ENCODE results near the gene SULT2B1. TPM values are rescaled to one million over a fixed set of nuclear protein-coding genes. Genes with fewer than 3 reads are reported as not detected.

SULT2B1 gene
- total and polyA plus RNA-seq, 2 of the 4 experiments (the other 2 are of a cell fraction), result 0.09 TPM; not detected in 1

GRCh38 chr19:48582168-48582567 is 30.2 kb downstream of the SULT2B1 start:
- Histone ChIP-seq H3K79me1 (ENCODE audit: low read depth in 1 of 2, low read length in 2 of 2) (no peaks in the 10 kb centered on the region), H3K9ac (ENCODE audit: low read depth, low read length) (no peak overlapping the region), H2BK20ac (ENCODE audit: low read depth, low read length) (no peak overlapping the region), H3K4me3 (ENCODE audit: insufficient read depth, low read depth, low read length) (no peak overlapping the region), H3K18ac (ENCODE audit: low read depth, low read length) (no peak overlapping the region), H3K27ac (ENCODE audit: insufficient read depth, low read length) (no peak overlapping the region), H4K91ac (ENCODE audit: insufficient read depth, low read depth, low read length) (no peak overlapping the region), H3K9me1 (ENCODE audit: insufficient read depth, low read length) (no peaks in the 10 kb centered on the region), H4K8ac (ENCODE audit: low read depth in 2 of 2, low read length in 2 of 2) (no peak overlapping the region), H2BK5ac (ENCODE audit: low read depth, low read length, poor library complexity, severe bottlenecking) (no peak overlapping the region), H2BK120ac (ENCODE audit: low read depth, low read length) (no peak overlapping the region), H3K9me3 (ENCODE audit: control insufficient read depth, insufficient read depth, low read length) (no peaks in the 10 kb centered on the region), H2AK9ac (replicated peaks; ENCODE audit: low read depth, low read length, poor library complexity) (no peak overlapping the region), H2AFZ (replicated peaks; ENCODE audit: low read length, poor library complexity) (no peak overlapping the region), H3K4ac (ENCODE audit: low read depth, low read length) (no peak overlapping the region), H3K14ac (replicated peaks; ENCODE audit: low read depth, low read length) (no peak overlapping the region), H3K36me3 (ENCODE audit: control insufficient read depth, insufficient read depth, low read length) (no peaks in the 10 kb centered on the region), H4K5ac (ENCODE audit: low read depth, low read length) (no peak overlapping the region), H3K27me3 (ENCODE audit: control insufficient read depth, insufficient read depth, low read length) (no peaks in the 10 kb centered on the region), H3K23ac (ENCODE audit: low read depth, low read length) (no peak overlapping the region), H2BK15ac (ENCODE audit: low read depth, low read length) (no peak overlapping the region), H3K4me1 (ENCODE audit: control insufficient read depth, insufficient read depth, low read length) (peaks cover 2% of the 10 kb centered on the region; the same call in 1 of the 2 replicates), H3K4me2 (ENCODE audit: low read depth, low read length) (no peak overlapping the region), H3K56ac (ENCODE audit: extremely low read depth, insufficient read depth, low read length) (no peak overlapping the region), H4K20me1 (ENCODE audit: insufficient read depth, low read length) (no peaks in the 10 kb centered on the region), H2AK5ac (ENCODE audit: low read depth, low read length) (no peak overlapping the region)
- WGBS, 2 experiments (ENCODE audit: extremely low coverage in 2 of 2, insufficient read length in 1 of 2), result no CpG with 5 or more reads among the region's 2 CpGs
- dilution Hi-C loops (cut with HindIII; ENCODE audit: low sequenced_read_pairs, unreplicated experiment) (no loop called here), intact Hi-C loops (cut with micrococcal nuclease) (loop anchor here (10.0 kb wide), 1 partner anchor 257 kb away; the partner anchor contains the start of gene EMP3), in situ Hi-C loops (cut with MboI; ENCODE audit: low sequenced_read_pairs) (loop anchor here (5.0 kb wide), 1 partner anchor 75 kb away; no protein-coding TSS in a partner anchor)
- no peak for DNase-seq
- BruUV-seq (replicated peaks), result no TSS peak
- ChIA-PET POLR2A (ENCODE audit: unreplicated experiment) (no interaction called here), CTCF (no interaction called here)
- TF ChIP-seq, protein P1, sequence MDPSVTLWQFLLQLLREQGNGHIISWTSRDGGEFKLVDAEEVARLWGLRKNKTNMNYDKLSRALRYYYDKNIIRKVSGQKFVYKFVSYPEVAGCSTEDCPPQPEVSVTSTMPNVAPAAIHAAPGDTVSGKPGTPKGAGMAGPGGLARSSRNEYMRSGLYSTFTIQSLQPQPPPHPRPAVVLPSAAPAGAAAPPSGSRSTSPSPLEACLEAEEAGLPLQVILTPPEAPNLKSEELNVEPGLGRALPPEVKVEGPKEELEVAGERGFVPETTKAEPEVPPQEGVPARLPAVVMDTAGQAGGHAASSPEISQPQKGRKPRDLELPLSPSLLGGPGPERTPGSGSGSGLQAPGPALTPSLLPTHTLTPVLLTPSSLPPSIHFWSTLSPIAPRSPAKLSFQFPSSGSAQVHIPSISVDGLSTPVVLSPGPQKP (IDR thresholded peaks at IDR 0.05; ENCODE audit: borderline replicate concordance, low read depth, low read length), result no peak
- TF ChIP-seq, protein P2, sequence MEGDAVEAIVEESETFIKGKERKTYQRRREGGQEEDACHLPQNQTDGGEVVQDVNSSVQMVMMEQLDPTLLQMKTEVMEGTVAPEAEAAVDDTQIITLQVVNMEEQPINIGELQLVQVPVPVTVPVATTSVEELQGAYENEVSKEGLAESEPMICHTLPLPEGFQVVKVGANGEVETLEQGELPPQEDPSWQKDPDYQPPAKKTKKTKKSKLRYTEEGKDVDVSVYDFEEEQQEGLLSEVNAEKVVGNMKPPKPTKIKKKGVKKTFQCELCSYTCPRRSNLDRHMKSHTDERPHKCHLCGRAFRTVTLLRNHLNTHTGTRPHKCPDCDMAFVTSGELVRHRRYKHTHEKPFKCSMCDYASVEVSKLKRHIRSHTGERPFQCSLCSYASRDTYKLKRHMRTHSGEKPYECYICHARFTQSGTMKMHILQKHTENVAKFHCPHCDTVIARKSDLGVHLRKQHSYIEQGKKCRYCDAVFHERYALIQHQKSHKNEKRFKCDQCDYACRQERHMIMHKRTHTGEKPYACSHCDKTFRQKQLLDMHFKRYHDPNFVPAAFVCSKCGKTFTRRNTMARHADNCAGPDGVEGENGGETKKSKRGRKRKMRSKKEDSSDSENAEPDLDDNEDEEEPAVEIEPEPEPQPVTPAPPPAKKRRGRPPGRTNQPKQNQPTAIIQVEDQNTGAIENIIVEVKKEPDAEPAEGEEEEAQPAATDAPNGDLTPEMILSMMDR (conservative IDR thresholded peaks at IDR 0.05; ENCODE audit: low read depth, low read length), result no peak
- TF ChIP-seq MXI1 (IDR thresholded peaks at IDR 0.05; ENCODE audit: borderline replicate concordance, low read depth, low read length) (no peak), FOS (IDR thresholded peaks at IDR 0.05; ENCODE audit: low read depth, low read length) (no peak), BHLHE40 (IDR thresholded peaks at IDR 0.05; ENCODE audit: low read depth, low read length) (no peak), RAD21 (IDR thresholded peaks at IDR 0.05; ENCODE audit: low read length) (no peak), MAFK (IDR thresholded peaks at IDR 0.05; ENCODE audit: low read depth, low read length) (no peak), CEBPB (IDR thresholded peaks at IDR 0.05; ENCODE audit: low read depth, low read length) (no peak)
- no peak for ATAC-seq (ENCODE audit: low read depth)
